Breast epithelium (tissue), 4 donors: Measurements from ENCODE around the gene ASCC3. TPM values are rescaled to one million over a fixed set of nuclear protein-coding genes. Genes with fewer than 3 reads are reported as not detected.

Experiments
- DNase-seq, 2 donors: peaks; one replicate each; pipeline ENCODE4 v3.0.0-alpha.2; 2019; ENCODE audit warnings: low spot score in 2 of 2
- H3K27ac ChIP-seq, 2 donors: fragments of 200-600 bp; sonication (generic) in 1 of 2; one replicate each; pipeline ENCODE4 v1.5.1; 2016 to 2019; ENCODE audit warnings: mild to moderate bottlenecking in 1 of 2
- H3K27me3 ChIP-seq, 2 donors: fragments of 200-600 bp; sonication (generic) in 1 of 2; one replicate each; pipeline versions ENCODE4 v1.5.1 to v1.6.0; 2017 to 2019; ENCODE audit warnings: control low read depth in 1 of 2, mild to moderate bottlenecking in 1 of 2
- H3K36me3 ChIP-seq: fragments of 200-600 bp; one replicate; pipeline ENCODE4 v1.5.1; 2019
- H3K4me1 ChIP-seq, 2 donors: fragments of 200-600 bp; sonication (generic); one replicate each; pipeline ENCODE4 v1.5.1; 2016 to 2019; ENCODE audit warnings: control low read depth in 1 of 2
- H3K4me3 ChIP-seq, 3 donors: fragments of 200-600 bp; sonication (generic); 1 replicate in 2 of 3; 2 replicates in 1 of 3; pipeline ENCODE4 v1.5.1; 2016 to 2019; ENCODE audit warnings: mild to moderate bottlenecking in 3 of 3, moderate library complexity in 2 of 3
- H3K9me3 ChIP-seq, 2 donors: fragments of 200-600 bp; sonication (generic) in 1 of 2; one replicate each; pipeline ENCODE4 v1.5.1; 2016 to 2019; ENCODE audit warnings: control low read depth in 1 of 2
- CTCF ChIP-seq, 3 donors: fragments of 450-650 bp; IDR thresholded peaks; one replicate each; pipeline ENCODE4 v1.5.1; 2016 to 2017; ENCODE audit warnings: antibody characterized with exemption in 3 of 3, mild to moderate bottlenecking in 3 of 3, moderate library complexity in 3 of 3
- POLR2A ChIP-seq: fragments of 450-650 bp; IDR thresholded peaks from one replicate; pipeline ENCODE4 v1.6.1; 2016; ENCODE audit warnings: antibody characterized with exemption, mild to moderate bottlenecking, moderate library complexity
- POLR2AphosphoS5 ChIP-seq, 3 donors: sonication (generic); formaldehyde crosslinking; IDR thresholded peaks; one replicate each; pipeline ENCODE4 v1.6.1; 2017; ENCODE audit warnings: antibody characterized with exemption in 3 of 3
- intact Hi-C: fragments of 100-400 bp; cut with DNase I; formaldehyde crosslinking; loops from one replicate; pipeline ENCODE4 v1.15.1; 2023; ENCODE audit warnings: low total_unique reads
- total RNA-seq, 3 donors: library from RNA; depleted of rRNA; stranded (reverse); fragments of >200 nt; gene quantifications; one replicate each; pipeline ENCODE4 v1.1.0, GENCODE V29; 2016

Gene ASCC3
- total RNA-seq, 3 donors from 2014 or later = 23.5 to 49.3 (median 44.6) TPM

DNA sequence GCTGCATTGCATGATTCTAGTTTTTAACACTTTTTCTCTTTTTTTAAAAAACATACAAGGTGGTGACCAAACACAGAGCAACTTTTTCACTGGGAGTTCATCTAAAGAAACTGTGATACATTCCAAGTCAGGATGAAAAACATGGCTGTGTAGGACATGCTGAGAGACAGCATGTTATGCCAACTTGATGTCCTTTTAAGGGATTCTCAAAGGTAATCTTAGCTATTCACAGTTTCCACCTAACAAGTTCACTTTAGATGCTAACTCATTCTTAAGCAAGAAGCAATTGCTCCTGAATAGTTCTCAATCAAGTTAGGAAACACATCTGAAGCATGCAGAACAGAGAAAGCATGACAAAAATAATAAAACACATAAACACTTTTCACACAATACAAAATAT, 3.3 kb downstream of the ASCC3 start:
- TF ChIP-seq POLR2AphosphoS5 (IDR thresholded peaks at IDR 0.05) (no peak), POLR2A (no peak), CTCF (IDR thresholded peaks at IDR 0.05) (no peak)
- Histone ChIP-seq H3K4me1 (no peaks in the 10 kb centered on the region), H3K36me3 (no peaks in the 10 kb centered on the region), H3K27me3 (no peaks in the 10 kb centered on the region), H3K27ac (no peak overlapping the region), H3K4me3 (no peak overlapping the region), H3K9me3 (no peaks in the 10 kb centered on the region)
- intact Hi-C loops = no loop called here
- DNase-seq = no peak

DNA sequence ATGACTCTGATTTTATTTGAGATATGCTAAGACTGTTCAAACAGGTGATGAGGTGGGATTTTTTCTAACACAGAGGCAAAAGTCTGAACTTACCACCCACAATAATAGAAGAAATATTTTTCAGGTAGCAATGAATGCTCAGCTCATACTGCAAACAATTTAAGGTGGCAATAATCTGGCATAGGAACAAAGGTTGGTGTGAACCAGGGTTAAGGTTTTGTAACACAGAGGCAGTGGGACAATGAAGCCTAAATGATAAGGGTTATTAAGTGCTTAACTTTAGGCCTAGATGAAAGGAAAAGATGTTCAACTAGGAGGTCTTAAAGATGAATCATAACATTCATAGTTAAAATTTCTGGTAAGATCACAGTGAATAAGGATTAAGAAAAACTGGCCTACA, 4.9 kb downstream of the ASCC3 start:
- H3K27ac ChIP-seq = no peak overlapping the region
- DNase-seq = no peak
- H3K36me3 ChIP-seq = no peaks in the 10 kb centered on the region
- TF ChIP-seq POLR2AphosphoS5 (IDR thresholded peaks at IDR 0.05) = no peak
- TF ChIP-seq CTCF (IDR thresholded peaks at IDR 0.05) = no peak
- TF ChIP-seq POLR2A = no peak
- no peaks in the 10 kb centered on the region for H3K27me3 ChIP-seq
- no peaks in the 10 kb centered on the region for H3K4me1 ChIP-seq
- no peaks in the 10 kb centered on the region for H3K9me3 ChIP-seq
- no peak overlapping the region for H3K4me3 ChIP-seq
- intact Hi-C loops = no loop called here

DNA sequence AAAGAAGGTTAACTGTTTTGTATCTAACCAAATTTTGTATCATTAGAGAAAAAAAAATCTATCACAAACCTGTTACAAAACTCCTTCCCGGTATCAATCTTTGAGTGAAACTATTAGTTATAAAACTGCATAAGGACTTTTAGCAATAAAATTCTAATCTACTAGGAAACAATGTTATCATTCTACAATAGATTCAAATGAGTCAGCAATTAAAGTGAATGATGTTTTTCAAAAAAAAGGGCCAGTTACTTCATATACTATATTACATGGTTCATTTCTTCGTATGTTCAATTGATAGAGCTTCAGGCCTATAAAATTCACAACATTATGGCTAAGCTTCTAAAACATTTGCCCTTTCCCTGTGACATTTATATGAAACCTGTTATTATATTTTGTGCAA, 15.6 kb downstream of the ASCC3 start:
- H3K27ac ChIP-seq = no peak overlapping the region
- H3K4me3 ChIP-seq = no peak overlapping the region
- H3K27me3 ChIP-seq = no peaks in the 10 kb centered on the region
- intact Hi-C loops = no loop called here
- H3K4me1 ChIP-seq = no peaks in the 10 kb centered on the region
- H3K9me3 ChIP-seq = no peaks in the 10 kb centered on the region
- no peak for DNase-seq
- TF ChIP-seq POLR2A (no peak), CTCF (IDR thresholded peaks at IDR 0.05) (no peak), POLR2AphosphoS5 (IDR thresholded peaks at IDR 0.05) (no peak)
- no peaks in the 10 kb centered on the region for H3K36me3 ChIP-seq

GRCh38 chr6:100862063-100862462, 19.1 kb downstream of the ASCC3 start:
- Histone ChIP-seq H3K4me1 (no peaks in the 10 kb centered on the region), H3K36me3 (no peaks in the 10 kb centered on the region), H3K27ac (no peak overlapping the region), H3K9me3 (no peaks in the 10 kb centered on the region), H3K4me3 (no peak overlapping the region), H3K27me3 (no peaks in the 10 kb centered on the region)
- TF ChIP-seq POLR2AphosphoS5 (IDR thresholded peaks at IDR 0.05) (no peak), POLR2A (no peak), CTCF (IDR thresholded peaks at IDR 0.05) (no peak)
- DNase-seq = no peak
- intact Hi-C loops = no loop called here

DNA sequence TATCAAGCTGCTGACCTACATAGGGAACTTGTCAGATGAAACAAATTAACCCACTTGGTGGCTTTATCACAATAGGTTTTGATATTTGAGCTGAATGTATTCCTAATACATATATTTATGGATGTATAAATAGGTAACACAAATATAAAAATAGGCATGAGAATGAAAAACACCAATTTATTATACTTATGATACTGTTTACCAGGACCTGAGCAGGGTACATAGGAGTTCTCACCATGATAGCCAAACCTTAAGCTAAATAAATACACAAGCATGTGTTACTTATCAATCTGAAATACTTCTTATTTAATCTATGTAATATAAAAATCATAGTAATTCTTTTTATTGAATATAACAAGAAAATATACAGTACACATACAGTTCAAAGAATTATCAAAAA, 25.0 kb downstream of the ASCC3 start:
- no peaks in the 10 kb centered on the region for H3K4me1 ChIP-seq
- H3K27me3 ChIP-seq = no peaks in the 10 kb centered on the region
- no peaks in the 10 kb centered on the region for H3K9me3 ChIP-seq
- no peaks in the 10 kb centered on the region for H3K36me3 ChIP-seq
- no peak for DNase-seq
- TF ChIP-seq POLR2AphosphoS5 (IDR thresholded peaks at IDR 0.05) (no peak), POLR2A (no peak), CTCF (IDR thresholded peaks at IDR 0.05) (no peak)
- no peak overlapping the region for H3K4me3 ChIP-seq
- no peak overlapping the region for H3K27ac ChIP-seq
- intact Hi-C loops = no loop called here
